ENCODE measurements around the gene WNT10A. TPM values are rescaled to one million over a fixed set of nuclear protein-coding genes. Genes with fewer than 3 reads are reported as not detected.

WNT10A gene
- total and polyA plus RNA-seq, 2 of the 8 experiments (the other 6 are each of a cell fraction or from before 2014, with no cell fraction given) = 0.05 TPM; not detected in 1

DNA sequence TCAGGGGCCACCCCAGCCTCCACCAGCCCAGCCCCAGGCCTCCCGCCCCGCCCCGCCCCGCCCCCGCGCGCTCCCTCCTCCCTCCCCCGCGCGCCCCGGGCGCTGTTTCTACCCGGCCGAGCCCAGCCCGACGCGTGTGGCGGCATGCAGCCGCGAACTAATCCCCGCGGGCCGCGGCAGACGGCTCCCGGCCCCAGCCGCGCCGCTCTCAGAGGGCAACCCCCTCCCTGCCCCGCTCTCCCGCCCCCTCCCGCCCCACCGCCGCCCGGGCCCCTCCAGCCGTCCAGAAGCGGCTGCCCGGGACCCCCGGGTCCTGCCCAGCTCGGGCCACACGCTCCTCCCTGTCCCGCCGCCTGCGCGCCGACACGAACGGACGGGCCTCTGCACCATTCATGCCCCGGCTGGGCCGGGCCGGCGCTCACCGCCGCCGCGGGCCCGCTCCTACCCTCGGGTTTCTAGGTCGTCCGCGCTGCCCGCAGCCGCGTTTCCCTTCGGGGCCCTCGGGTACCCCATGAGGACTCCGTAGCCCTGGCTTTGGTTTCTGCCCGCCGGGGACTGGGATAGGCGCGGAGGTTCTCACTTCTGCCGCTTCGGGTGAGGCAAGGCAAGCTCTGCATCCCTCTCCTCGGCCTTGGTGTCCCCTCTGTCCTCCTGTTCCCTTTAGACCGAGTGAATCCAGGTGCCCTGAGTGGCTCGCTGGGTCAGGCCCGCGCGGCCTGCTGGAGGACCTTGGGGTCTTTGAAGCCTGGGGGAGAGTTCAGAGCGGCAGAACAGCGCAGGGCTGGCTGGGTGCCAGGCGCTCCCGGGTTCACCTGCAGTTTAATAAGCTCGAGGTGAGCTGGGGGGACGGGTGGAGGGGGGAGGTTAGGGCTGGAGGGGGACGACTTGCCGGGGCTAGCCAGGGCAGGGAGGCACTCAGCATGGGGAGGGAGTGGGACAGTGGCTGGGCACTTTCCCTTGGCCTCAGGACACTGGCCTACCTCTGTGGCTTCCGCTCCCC is 3.1 kb downstream of the WNT10A start:
- Histone ChIP-seq H3K23me2 (ENCODE audit: low read depth, low read length) (peaks cover 2% of the 10 kb centered on the region; the same call in 1 of the 2 replicates), H3K9ac (replicated peaks in 1 of 4; ENCODE audit: extremely low read depth in 1 of 4, low read depth in 3 of 4, low read length in 3 of 4) (no peak overlapping the region), H2BK20ac (ENCODE audit: low read length) (no peak overlapping the region), H3K79me1 (ENCODE audit: low read depth, low read length) (no peaks in the 10 kb centered on the region; the same call in 1 of the 2 replicates), H3K4me1 (replicated peaks in 1 of 4; ENCODE audit: control insufficient read depth in 3 of 4, insufficient read depth in 4 of 4, low read length in 3 of 4) (peaks cover 0 to 20% (median 14%) of the 10 kb centered on the region in 4 experiments; a peak in 6 of 7 replicates), H3K14ac (ENCODE audit: insufficient read length) (no peak overlapping the region), H2AK5ac (ENCODE audit: low read depth, low read length) (no peak overlapping the region), H3K27ac (ENCODE audit: low read depth, low read length) (no peak overlapping the region), H2BK15ac (ENCODE audit: low read length) (no peak overlapping the region), H2BK5ac (ENCODE audit: low read depth, low read length) (no peak overlapping the region), H2AFZ (ENCODE audit: low read length) (peak overlapping the region; percentile 15; the same call in 1 of the 2 replicates), H3K27me3 (replicated peaks in 1 of 4; ENCODE audit: control insufficient read depth in 3 of 4, extremely low read depth in 1 of 4, insufficient read depth in 3 of 4, low read length in 3 of 4) (peaks cover 90 to 98% (median 95%) of the 10 kb centered on the region in 4 experiments), H4K8ac (ENCODE audit: extremely low read depth, insufficient read depth, low read length) (no peak overlapping the region), H3K79me2 (ENCODE audit: control insufficient read depth in 1 of 2, insufficient read depth in 2 of 2, low read length in 2 of 2) (no peaks in the 10 kb centered on the region), H3K4me2 (ENCODE audit: insufficient read depth in 1 of 2, low read depth in 2 of 2, low read length in 2 of 2) (peak overlapping the region; percentile 68 to 80), H3K56ac (replicated peaks; ENCODE audit: insufficient read length, low read depth, low read length) (no peak overlapping the region), H2BK12ac (ENCODE audit: low read depth, low read length) (peak overlapping the region; percentile 92; the same call in 1 of the 2 replicates), H3K36me3 (ENCODE audit: control insufficient read depth in 2 of 4, insufficient read depth in 4 of 4, low read length in 3 of 4) (peaks cover 0 to 4% (median 0%) of the 10 kb centered on the region in 4 experiments; a peak in 1 of 8 replicates), H3K9me3 (ENCODE audit: insufficient read depth in 2 of 2, low read depth in 1 of 2, low read length in 1 of 2) (no peaks in the 10 kb centered on the region), H3K18ac (ENCODE audit: extremely low read depth, low read length) (no peak overlapping the region; the same call in 1 of the 2 replicates), H2BK120ac (replicated peaks; ENCODE audit: low read depth, low read length) (no peak overlapping the region), H4K5ac (ENCODE audit: insufficient read length, low read depth, low read length) (no peak overlapping the region), H4K91ac (replicated peaks; ENCODE audit: insufficient read length, low read length) (no peak overlapping the region), H4K20me1 (replicated peaks in 1 of 2; ENCODE audit: control insufficient read depth in 1 of 2, insufficient read depth in 2 of 2, low read length in 2 of 2) (peaks cover 2 to 29% of the 10 kb centered on the region in 2 experiments), H3K4me3 (ENCODE audit: extremely low read depth in 1 of 4, insufficient read depth in 2 of 4, low read depth in 3 of 4, low read length in 4 of 4) (peak overlapping the region; percentile 20 to 56 (median 26); a peak in 5 of 8 replicates), H3K23ac (ENCODE audit: insufficient read length) (no peak overlapping the region), H3K4ac (replicated peaks; ENCODE audit: insufficient read length, low read depth, low read length) (no peak overlapping the region)
- ChIA-PET CTCF (ENCODE audit: partially characterized antibody) (interaction anchor here (0.6 to 21.8 kb wide), 15 partner anchors 6 to 119 kb away, joined by 3 to 783 read pairs (median 4); partner anchors contain the start of gene WNT10A), POLR2A (ENCODE audit: partially characterized antibody) (interaction anchor here (1.0 to 3.2 kb wide), 5 partner anchors 10 to 70 kb away, joined by 3 to 8 read pairs (median 3); no protein-coding TSS in a partner anchor)
- 7% methylated on average over 36 of the region's 89 CpGs; no CpG with 5 or more reads in 1 of the 2 experiments for WGBS, 2 experiments (ENCODE audit: extremely low coverage in 1 of 2, insufficient coverage in 1 of 2, insufficient read length in 1 of 2, insufficient replicate concordance in 2 of 2, low coverage in 1 of 2, low lambda C conversion rate in 2 of 2, missing lambda C conversion rate in 1 of 2)
- no peak for FAIRE-seq
- peak in 1 of 2 experiments; percentile 70 for DNase-seq (ENCODE audit: low read depth in 1 of 2, low spot score in 2 of 2)
- TF ChIP-seq, protein P1, sequence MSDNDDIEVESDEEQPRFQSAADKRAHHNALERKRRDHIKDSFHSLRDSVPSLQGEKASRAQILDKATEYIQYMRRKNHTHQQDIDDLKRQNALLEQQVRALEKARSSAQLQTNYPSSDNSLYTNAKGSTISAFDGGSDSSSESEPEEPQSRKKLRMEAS (IDR thresholded peaks at IDR 0.05) = no peak; the same call in 1 of the 2 replicates
- TF ChIP-seq PHF8 (conservative IDR thresholded peaks at IDR 0.05; ENCODE audit: low read depth, low read length) = no peak
- no peak for TF ChIP-seq TAF7 (optimal IDR thresholded peaks at IDR 0.05; ENCODE audit: borderline replicate concordance, low read depth, low read length)

Measured in H1 (cell line).